Activated T-helper 17 cell treated with anti-CD3 and anti-CD28 coated beads, Interleukin-2, amount 50 U/mL, for 72 hours (primary cell): ENCODE measurements around the gene EHBP1. TPM values are rescaled to one million over a fixed set of nuclear protein-coding genes. Genes with fewer than 3 reads are reported as not detected.

Experiments used
- ATAC-seq: fragments of 150-1000 bp; cut with Tn5 transposase; replicated peaks from 2 replicates; pipeline ENCODE4 v1.10.0; 2021; ENCODE audit warnings: mild to moderate bottlenecking, moderate library complexity
- H3K27ac Mint-ChIP-seq: one replicate; pipeline ENCODE4 v1.8.0; 2022; ENCODE audit warnings: mixed read lengths
- H3K27me3 Mint-ChIP-seq: one replicate; pipeline ENCODE4 v1.8.0; 2022; ENCODE audit warnings: mixed read lengths
- H3K36me3 Mint-ChIP-seq: one replicate; pipeline ENCODE4 v1.8.0; 2022; ENCODE audit warnings: low read depth, mild to moderate bottlenecking, mixed read lengths
- H3K4me1 Mint-ChIP-seq: one replicate; pipeline ENCODE4 v1.8.0; 2022; ENCODE audit warnings: mixed read lengths
- H3K4me3 Mint-ChIP-seq: one replicate; pipeline ENCODE4 v1.8.0; 2022; ENCODE audit warnings: mild to moderate bottlenecking, mixed read lengths
- H3K9me3 Mint-ChIP-seq: one replicate; pipeline ENCODE4 v1.8.0; 2022; ENCODE audit warnings: mixed read lengths
- total RNA-seq, 2 donors: library from RNA; stranded (reverse); gene quantifications; one replicate each; pipeline ENCODE4 v1.2.3, GENCODE V29; 2022

EHBP1 gene
- total RNA-seq, 2 donors from 2014 or later: 21.5 to 22.0 TPM

DNA sequence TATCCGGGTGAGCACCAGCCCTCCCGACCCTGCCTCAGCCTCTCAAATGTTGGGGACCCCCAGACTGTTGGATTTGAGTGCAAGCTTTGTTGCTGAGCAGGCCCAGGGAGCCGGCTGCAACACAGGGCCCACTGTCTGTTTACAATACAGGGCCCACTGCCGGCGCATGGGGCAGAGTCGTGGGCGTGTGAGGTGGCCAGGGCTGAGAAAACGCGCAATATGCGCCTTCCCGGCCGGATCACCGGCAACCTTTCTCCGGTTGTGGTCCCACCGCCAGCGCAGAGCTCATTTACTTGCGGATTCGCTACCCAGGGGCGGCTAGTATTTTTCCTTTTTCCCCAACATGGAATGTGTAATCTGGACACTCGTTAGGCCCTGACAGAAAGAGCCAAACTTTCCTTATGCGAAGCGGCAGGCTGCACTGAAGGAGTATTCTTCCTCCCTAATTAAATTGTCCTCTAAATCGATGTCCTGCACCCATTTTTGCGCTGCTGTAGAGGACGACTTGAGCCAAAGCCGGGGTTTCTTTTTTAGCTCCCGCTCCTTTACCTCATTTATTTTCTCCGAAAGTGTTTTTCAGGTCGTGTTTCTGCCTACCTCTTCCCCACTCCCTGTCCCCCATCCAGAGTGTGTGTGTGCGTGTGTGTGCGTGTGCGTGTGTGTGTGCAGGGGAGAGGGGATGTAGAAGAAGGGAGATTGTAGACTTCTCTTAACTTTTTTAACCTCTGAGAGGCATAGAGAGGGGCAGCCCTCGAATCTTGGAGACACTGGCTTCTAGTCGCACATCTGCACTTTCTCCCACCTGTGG, 347.8 kb downstream of the EHBP1 start:
- Mint-ChIP-seq H3K36me3 (peaks cover 11% of the 10 kb centered on the region), H3K4me1 (peaks cover 30% of the 10 kb centered on the region), H3K4me3 (peak overlapping the region; percentile 52), H3K27ac (no peak overlapping the region), H3K27me3 (peaks cover 74% of the 10 kb centered on the region), H3K9me3 (no peaks in the 10 kb centered on the region)
- ATAC-seq: no peak

DNA sequence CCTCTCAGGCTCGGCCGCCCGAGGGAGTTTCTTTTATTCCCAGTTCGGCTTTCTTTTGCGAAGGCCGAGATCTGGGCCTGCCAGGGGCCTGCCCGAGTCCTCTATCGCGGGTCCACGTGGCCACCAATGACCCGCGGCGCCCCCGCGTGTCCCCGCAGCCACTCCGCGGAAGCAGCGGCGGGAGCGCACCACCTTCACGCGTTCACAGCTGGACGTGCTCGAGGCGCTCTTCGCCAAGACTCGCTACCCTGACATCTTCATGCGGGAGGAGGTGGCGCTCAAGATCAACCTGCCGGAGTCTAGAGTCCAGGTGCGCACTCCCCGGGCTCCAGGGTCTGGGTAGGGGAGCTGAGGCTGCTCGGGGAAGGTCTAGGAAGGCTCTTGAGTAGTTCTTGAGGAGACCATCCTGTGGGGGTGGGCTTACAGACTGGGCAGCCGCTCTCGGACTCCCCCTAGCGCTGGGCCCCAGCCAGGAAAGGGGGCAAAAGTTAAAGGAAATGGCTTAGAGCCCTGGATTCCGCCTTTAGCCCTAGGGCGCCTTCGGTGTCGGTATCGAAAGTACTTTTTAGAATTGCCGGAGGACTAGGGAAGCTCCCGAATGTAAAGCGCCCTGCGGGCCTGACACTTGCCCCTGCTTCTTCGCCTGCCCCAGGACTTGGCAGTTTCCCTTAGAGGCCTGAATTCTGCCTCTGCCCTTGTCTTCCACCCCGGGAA, 348.5 kb downstream of the EHBP1 start:
- H3K4me1 Mint-ChIP-seq: peaks cover 24% of the 10 kb centered on the region
- no peak for ATAC-seq
- peaks cover 6% of the 10 kb centered on the region for H3K36me3 Mint-ChIP-seq
- no peaks in the 10 kb centered on the region for H3K9me3 Mint-ChIP-seq
- no peak overlapping the region for H3K27ac Mint-ChIP-seq
- peak overlapping the region; percentile 52 for H3K4me3 Mint-ChIP-seq
- peaks cover 72% of the 10 kb centered on the region for H3K27me3 Mint-ChIP-seq

DNA sequence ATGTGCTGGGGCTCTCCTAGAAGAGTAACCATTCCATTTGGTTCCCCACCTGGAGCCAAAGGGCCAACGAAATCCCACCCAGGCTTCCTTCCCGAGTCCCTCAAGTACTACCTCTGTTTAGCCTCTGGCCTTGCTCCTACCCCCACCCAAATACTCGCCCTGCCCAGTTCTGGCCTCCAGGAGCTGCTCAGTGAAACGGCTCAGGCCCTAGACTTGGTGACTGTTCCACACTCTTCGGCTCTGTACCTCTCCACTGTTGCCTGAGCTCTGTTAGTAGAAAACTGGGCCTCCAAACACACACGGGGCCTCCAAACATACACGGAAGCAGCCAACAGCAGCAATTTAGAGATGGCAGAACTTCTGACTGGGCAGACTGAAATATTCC, 349.3 kb downstream of the EHBP1 start:
- Mint-ChIP-seq H3K4me1 (peaks cover 21% of the 10 kb centered on the region), H3K9me3 (no peaks in the 10 kb centered on the region), H3K27me3 (peaks cover 68% of the 10 kb centered on the region), H3K27ac (no peak overlapping the region), H3K4me3 (peak overlapping the region; percentile 52), H3K36me3 (peaks cover 5% of the 10 kb centered on the region)
- no peak for ATAC-seq

DNA sequence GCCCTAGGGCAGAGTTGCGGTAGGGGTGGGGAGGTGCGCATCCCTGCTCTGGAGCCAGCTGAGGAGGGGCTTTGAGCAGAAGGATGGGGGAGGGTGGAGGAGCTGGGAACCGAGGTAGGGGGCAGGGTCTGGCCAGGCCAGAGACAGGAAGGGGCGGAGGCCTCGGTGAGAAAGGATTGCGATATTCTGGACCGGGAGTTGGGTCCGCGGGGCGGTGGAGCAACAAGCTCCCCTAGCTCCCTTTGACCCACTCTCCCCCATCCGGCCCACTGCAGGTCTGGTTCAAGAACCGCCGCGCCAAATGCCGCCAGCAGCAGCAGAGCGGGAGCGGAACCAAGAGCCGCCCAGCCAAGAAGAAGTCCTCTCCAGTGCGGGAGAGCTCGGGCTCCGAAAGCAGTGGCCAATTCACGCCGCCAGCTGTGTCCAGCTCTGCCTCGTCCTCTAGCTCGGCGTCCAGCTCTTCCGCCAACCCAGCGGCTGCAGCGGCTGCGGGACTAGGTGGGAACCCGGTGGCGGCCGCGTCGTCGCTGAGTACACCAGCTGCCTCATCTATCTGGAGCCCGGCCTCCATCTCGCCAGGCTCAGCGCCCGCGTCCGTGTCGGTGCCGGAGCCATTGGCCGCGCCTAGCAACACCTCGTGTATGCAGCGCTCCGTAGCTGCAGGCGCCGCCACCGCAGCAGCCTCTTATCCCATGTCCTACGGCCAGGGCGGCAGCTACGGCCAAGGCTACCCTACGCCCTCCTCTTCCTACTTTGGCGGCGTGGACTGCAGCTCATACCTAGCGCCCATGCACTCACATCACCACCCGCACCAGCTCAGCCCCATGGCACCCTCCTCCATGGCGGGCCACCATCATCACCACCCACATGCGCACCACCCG, 350.0 kb downstream of the EHBP1 start:
- peaks cover 71% of the 10 kb centered on the region for H3K27me3 Mint-ChIP-seq
- peak overlapping the region; percentile 52 for H3K4me3 Mint-ChIP-seq
- no peak for ATAC-seq
- no peak overlapping the region for H3K27ac Mint-ChIP-seq
- H3K9me3 Mint-ChIP-seq: no peaks in the 10 kb centered on the region
- H3K36me3 Mint-ChIP-seq: peaks cover 5% of the 10 kb centered on the region
- peaks cover 19% of the 10 kb centered on the region for H3K4me1 Mint-ChIP-seq

GRCh38 chr2:63056107-63057050, 350.9 kb downstream of the EHBP1 start:
- no peaks in the 10 kb centered on the region for H3K9me3 Mint-ChIP-seq
- H3K27me3 Mint-ChIP-seq: peaks cover 70% of the 10 kb centered on the region
- no peak overlapping the region for H3K27ac Mint-ChIP-seq
- peak overlapping the region; percentile 38 for H3K4me3 Mint-ChIP-seq
- H3K4me1 Mint-ChIP-seq: peaks cover 19% of the 10 kb centered on the region
- peaks cover 5% of the 10 kb centered on the region for H3K36me3 Mint-ChIP-seq
- no peak for ATAC-seq

- peak overlapping the region; percentile 38 for H3K4me3 Mint-ChIP-seq
Observed at GRCh38 chr2:63057249-63058143, 352.0 kb downstream of the EHBP1 start.

DNA sequence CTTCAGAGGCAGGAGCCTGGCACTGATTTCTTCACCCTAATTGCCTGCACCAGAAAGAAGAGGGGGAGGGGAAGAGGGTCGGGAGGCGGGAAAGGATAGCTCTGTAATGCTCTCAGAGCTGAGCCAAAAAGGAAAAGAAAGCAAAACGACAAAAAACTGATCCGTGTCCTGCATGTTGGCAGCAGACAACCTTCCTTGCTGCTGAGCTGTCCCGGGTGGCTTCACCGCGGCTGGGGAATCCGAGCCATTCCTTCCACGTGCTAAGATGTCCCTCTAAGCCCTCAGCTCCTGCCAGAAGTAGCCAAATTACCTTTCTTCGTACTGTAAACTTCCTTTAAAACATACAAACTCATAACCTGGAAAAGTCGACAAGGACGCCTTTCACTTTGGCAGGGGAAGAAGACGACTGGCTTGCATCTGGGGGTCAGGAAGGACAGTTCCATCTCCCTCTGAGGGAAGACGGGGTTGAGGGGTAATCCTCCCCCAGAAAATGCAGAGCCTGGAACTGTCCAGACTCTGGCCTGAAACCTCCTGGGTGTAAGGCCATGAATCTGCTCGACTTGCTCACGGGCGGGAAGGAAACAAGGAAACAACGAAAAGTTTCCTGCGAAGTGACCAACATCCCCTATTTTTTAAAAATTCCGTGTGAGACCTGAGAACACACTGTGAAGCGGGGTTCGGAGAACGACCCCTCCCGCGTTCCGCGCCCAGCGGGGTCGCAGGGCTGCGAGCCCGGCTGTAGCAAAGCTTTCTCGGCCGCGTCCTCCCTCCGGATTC, 352.8 kb downstream of the EHBP1 start:
- peaks cover 70% of the 10 kb centered on the region for H3K27me3 Mint-ChIP-seq
- peaks cover 5% of the 10 kb centered on the region for H3K36me3 Mint-ChIP-seq
- H3K27ac Mint-ChIP-seq: no peak overlapping the region
- H3K9me3 Mint-ChIP-seq: no peaks in the 10 kb centered on the region
- no peak for ATAC-seq
- H3K4me1 Mint-ChIP-seq: peaks cover 19% of the 10 kb centered on the region
- peak overlapping the region; percentile 38 for H3K4me3 Mint-ChIP-seq

More at GRCh38 chr2:63057249-63058143, 352.0 kb downstream of the EHBP1 start:
- Mint-ChIP-seq H3K9me3 (no peaks in the 10 kb centered on the region), H3K36me3 (peaks cover 5% of the 10 kb centered on the region), H3K27me3 (peaks cover 71% of the 10 kb centered on the region), H3K4me1 (peaks cover 19% of the 10 kb centered on the region), H3K27ac (no peak overlapping the region)
- ATAC-seq: no peak

DNA sequence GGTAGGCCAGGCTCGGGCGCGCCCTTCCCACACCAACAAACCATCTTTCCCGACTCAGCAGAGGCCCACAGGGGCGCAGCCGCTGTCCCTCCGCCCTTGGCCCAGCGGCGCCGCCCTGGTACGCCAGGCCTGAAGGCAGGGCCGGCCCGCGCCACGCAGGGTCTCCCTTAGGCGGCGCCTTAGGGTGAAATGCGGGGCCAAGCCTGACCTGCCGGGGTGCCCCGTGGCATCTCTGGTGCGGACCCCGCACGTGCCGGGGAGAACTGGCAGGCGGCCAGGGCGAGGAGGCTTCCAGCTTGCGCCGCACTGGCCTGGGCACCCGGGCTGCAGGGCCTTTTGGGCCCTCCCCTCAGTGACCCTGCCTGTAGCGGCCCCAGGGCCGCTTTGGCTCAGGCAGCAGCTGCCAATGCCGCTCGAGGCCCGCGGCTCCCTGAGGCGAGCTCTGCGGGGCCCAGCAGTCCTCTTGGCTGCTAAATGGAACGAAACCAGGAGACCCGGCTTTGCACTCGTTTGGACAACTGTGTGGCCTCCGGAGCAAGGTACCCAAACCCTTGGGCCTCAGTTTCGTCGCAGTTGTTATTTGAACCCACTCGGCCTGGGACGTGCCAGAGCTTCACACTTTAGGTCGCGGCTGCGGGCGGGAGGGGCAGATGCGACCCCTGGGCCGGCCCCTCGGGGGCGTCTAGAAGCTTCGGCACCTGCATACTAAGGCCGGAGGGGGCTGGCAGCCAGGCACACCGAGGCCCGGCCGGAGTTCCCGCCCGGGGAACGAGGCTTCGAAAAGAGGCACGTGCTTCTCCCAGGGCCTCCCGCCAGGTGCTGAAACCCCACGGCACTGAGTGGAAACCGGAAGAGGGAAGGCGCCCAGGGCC, 353.6 kb downstream of the EHBP1 start:
- Mint-ChIP-seq H3K27ac (no peak overlapping the region), H3K9me3 (no peaks in the 10 kb centered on the region), H3K4me1 (peaks cover 19% of the 10 kb centered on the region), H3K27me3 (peaks cover 71% of the 10 kb centered on the region), H3K36me3 (peaks cover 4% of the 10 kb centered on the region), H3K4me3 (peak overlapping the region; percentile 38)
- no peak for ATAC-seq

- Mint-ChIP-seq H3K27ac (no peak overlapping the region), H3K9me3 (no peaks in the 10 kb centered on the region), H3K36me3 (no peaks in the 10 kb centered on the region), H3K4me3 (peak overlapping the region; percentile 48), H3K27me3 (peaks cover 68% of the 10 kb centered on the region), H3K4me1 (peaks cover 12% of the 10 kb centered on the region)
- no peak for ATAC-seq
Observed at GRCh38 chr2:63059793-63060471, 354.4 kb downstream of the EHBP1 start.

DNA sequence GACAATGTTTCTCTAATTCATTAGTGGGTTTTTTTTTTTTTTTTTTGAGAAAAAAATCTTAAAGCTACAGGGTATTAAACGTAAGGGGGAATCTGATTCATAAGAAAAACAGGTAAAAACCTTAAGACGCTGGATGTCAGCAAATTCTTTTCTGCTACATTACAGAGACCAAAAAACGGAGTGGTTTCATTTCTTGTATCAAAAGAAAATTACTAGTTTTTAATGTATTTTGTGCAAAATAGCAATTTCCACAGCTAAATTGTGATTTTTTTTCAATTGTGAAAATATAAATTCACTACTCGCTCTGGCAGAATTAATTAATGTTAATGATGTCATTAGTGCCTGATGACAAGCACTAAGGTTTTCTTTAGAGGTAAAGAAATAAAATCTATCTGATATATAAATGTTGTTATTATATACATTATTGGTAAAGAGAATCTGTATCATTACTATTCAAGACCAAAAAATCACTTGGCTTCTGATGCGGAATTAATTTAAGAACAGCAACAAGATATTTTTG, 355.0 kb downstream of the EHBP1 start:
- no peaks in the 10 kb centered on the region for H3K36me3 Mint-ChIP-seq
- H3K27me3 Mint-ChIP-seq: peaks cover 67% of the 10 kb centered on the region
- peak overlapping the region; percentile 48 for H3K4me3 Mint-ChIP-seq
- H3K9me3 Mint-ChIP-seq: no peaks in the 10 kb centered on the region
- ATAC-seq: no peak
- H3K4me1 Mint-ChIP-seq: peaks cover 12% of the 10 kb centered on the region
- no peak overlapping the region for H3K27ac Mint-ChIP-seq

DNA sequence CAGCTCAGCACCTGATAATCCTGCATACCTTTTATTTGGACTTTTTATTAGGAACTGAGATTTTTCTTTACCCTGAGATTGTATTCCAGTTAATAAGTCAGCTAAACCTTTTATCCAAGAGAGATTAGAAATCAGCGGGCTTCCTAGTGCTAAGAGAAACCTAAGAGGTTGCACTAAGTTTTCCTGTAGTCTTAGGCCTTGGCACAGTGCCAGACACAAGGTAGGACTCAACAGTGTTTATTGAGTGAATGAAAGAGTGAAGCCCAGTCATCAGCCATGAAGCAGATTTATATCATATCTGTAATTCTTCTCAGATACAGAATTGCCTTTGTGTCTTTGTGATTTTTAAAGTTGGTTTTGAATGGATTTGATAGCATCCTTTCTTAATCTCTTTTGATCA, 358.7 kb downstream of the EHBP1 start:
- Mint-ChIP-seq H3K36me3 (no peaks in the 10 kb centered on the region), H3K4me3 (no peak overlapping the region), H3K9me3 (no peaks in the 10 kb centered on the region), H3K27me3 (peaks cover 58% of the 10 kb centered on the region), H3K27ac (no peak overlapping the region), H3K4me1 (no peaks in the 10 kb centered on the region)
- no peak for ATAC-seq
